ENCODE measurements around the gene EPB41L2.
"Not testable (repeated sequence)": the region's sequence is repeated elsewhere in the genome, so short reads cannot be mapped to it uniquely, and the experiment has no call there.

Gene EPB41L2

DNA sequence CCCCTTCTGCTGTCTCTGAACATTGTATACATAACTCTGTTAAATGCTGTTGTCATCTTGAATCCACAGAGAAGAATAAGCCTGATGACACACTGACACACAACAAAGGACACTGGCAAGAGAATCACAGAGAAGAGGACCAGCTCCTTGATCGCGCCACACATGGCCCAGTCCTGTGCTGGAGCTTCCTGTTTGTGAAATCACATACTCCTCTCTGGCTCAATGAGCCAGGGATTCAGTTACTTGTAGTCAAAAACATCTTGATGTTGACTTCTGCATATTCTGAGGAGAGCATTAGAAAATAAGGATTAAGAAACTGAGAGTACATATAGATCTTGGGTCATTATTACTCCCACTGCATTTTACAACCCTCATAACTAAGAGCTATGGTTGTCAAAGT lies 100.1 kb downstream of the EPB41L2 start:
- no peak for TF ChIP-seq POLR2A (IDR thresholded peaks at IDR 0.05; ENCODE audit: low read depth, low read length)
- DNase-seq (ENCODE audit: insufficient read length, low spot score) (no peak), FAIRE-seq (no peak)

DNA sequence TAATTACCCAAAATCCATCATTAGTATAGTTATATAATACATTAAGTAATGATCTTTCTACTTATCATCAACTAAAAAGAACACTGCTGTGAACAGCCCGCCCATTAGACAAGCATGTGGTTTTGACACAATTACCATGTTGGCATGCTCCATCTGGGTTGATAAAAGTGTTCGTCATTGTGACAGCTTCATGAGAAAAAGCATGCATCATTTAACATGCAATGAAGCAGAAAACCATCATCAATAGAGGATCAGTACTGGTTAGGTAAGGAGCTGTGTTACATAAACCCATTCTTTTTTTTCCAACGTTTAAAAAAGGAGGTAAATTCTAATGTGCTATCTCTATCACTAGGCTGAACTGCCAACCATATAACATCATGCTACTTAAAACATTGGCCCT lies 101.9 kb downstream of the EPB41L2 start:
- FAIRE-seq: no peak
- TF ChIP-seq POLR2A (IDR thresholded peaks at IDR 0.05; ENCODE audit: low read depth, low read length): no peak

DNA sequence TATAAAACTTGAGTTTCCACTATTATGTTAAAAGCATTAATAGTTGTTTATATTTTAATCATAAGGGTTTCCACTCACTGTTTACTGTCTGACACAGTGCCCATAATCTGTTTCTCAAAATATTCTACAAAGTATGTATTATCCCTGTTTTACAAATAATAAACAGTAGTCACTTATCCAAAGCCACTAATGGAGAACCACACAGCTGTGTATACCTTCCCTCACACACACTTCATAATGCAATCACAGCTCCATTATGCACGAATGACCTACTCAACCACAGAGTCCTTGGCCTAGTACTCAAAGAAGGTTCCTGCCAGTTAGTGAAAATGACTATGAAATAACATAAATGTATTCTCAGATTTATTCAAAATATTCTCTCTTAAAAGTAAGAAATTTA lies 103.1 kb downstream of the EPB41L2 start:
- no peak for DNase-seq (ENCODE audit: insufficient read length, low spot score)
- FAIRE-seq: no peak
- no peak for TF ChIP-seq POLR2A (IDR thresholded peaks at IDR 0.05; ENCODE audit: low read depth, low read length)

More for the DNA sequence above, 101.9 kb downstream of the EPB41L2 start:
- no peak for DNase-seq (ENCODE audit: insufficient read length, low spot score)

DNA sequence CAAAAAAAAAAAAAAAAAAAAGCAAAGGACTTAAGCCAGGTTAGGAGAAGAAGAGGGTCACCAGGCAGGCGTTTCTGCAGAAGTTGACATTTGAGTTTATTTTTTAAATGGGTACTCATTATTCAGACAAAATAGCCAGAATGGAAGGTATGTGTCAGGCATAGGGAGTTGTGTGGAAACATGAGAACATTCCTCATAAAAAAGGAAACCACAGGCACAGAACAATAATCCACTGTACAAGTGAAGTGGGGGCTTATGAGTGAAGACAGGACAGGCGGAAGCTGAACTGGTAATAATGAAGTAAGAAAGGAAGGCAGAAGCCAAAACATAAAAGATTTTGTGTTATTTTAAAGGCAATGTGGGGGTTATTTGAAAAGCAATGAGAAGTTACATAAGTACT lies 104.6 kb downstream of the EPB41L2 start:
- DNase-seq (ENCODE audit: insufficient read length, low spot score): no peak
- no peak for TF ChIP-seq POLR2A (IDR thresholded peaks at IDR 0.05; ENCODE audit: low read depth, low read length)
- FAIRE-seq: no peak

DNA sequence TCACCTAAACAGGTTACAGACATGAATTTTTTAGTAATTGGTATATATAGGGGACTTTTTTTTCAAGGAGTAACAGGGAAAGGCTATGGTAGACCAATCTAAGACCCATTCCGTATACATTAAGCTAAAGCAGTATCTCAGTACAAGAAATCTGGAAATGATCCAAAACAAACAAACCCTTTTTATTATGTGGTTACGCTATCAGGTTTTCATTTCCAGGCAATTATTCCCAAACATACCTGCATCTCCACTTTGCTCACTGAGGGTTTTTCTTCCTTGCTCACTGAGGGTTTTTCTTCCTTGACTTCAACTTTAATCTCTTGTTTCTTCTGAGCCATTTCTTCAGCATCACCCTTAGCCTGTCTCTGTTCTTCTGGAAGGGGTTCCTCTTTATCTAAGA lies 107.3 kb downstream of the EPB41L2 start:
- no peak for FAIRE-seq
- TF ChIP-seq POLR2A (IDR thresholded peaks at IDR 0.05; ENCODE audit: low read depth, low read length): no peak
- DNase-seq (ENCODE audit: insufficient read length, low spot score): no peak

GRCh38 chr6:130949553-130949952 lies 113.5 kb downstream of the EPB41L2 start:
- DNase-seq (ENCODE audit: insufficient read length, low spot score) (no peak), FAIRE-seq (no peak)
- no peak for TF ChIP-seq POLR2A (IDR thresholded peaks at IDR 0.05; ENCODE audit: low read depth, low read length)

- no peak for FAIRE-seq
- no peak for DNase-seq (ENCODE audit: insufficient read length, low spot score)
- TF ChIP-seq POLR2A (IDR thresholded peaks at IDR 0.05; ENCODE audit: low read depth, low read length): no peak
Measured at GRCh38 chr6:130947464-130947863, 115.6 kb downstream of the EPB41L2 start.

- no peak for TF ChIP-seq POLR2A (IDR thresholded peaks at IDR 0.05; ENCODE audit: low read depth, low read length)
- DNase-seq (ENCODE audit: insufficient read length, low spot score) (no peak), FAIRE-seq (no peak)
Measured at GRCh38 chr6:130946076-130946475, 117.0 kb downstream of the EPB41L2 start.

- DNase-seq (ENCODE audit: insufficient read length, low spot score): no peak
- peak; percentile 15 for FAIRE-seq
- TF ChIP-seq POLR2A (IDR thresholded peaks at IDR 0.05; ENCODE audit: low read depth, low read length): no peak
Measured at GRCh38 chr6:130945401-130945919, 117.6 kb downstream of the EPB41L2 start.

GRCh38 chr6:130944486-130944885 lies 118.6 kb downstream of the EPB41L2 start:
- DNase-seq (ENCODE audit: insufficient read length, low spot score) (no peak), FAIRE-seq (no peak)
- TF ChIP-seq POLR2A (IDR thresholded peaks at IDR 0.05; ENCODE audit: low read depth, low read length): no peak

GRCh38 chr6:130943738-130944137 lies 119.3 kb downstream of the EPB41L2 start:
- TF ChIP-seq POLR2A (IDR thresholded peaks at IDR 0.05; ENCODE audit: low read depth, low read length): no peak
- FAIRE-seq (no peak), DNase-seq (ENCODE audit: insufficient read length, low spot score) (no peak)

DNA sequence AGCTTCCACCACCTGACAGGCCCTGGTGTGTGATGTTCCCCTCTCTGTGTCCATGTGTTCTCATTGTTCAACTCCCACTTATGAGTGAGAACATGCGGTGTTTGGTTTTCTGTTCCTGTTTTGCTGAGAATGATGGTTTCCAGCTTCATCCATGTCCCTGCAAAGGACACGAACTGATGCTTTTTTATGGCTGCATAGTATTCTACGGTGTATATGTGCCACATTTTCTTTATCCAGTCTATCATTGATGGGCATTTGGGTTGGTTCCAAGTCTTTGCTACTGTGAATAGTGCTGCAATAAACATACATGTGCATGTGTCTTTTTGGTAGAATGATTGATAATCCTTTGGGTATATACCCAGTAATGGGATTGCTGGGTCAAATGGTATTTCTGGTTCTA lies 120.3 kb downstream of the EPB41L2 start:
- DNase-seq (ENCODE audit: insufficient read length, low spot score); FAIRE-seq: not testable (repeated sequence)

- DNase-seq (ENCODE audit: insufficient read length, low spot score) (peak; percentile 35), FAIRE-seq (peak; percentile 66)
- no peak for TF ChIP-seq POLR2A (IDR thresholded peaks at IDR 0.05; ENCODE audit: low read depth, low read length)
Measured at GRCh38 chr6:130937942-130938604, 125.0 kb downstream of the EPB41L2 start.

DNA sequence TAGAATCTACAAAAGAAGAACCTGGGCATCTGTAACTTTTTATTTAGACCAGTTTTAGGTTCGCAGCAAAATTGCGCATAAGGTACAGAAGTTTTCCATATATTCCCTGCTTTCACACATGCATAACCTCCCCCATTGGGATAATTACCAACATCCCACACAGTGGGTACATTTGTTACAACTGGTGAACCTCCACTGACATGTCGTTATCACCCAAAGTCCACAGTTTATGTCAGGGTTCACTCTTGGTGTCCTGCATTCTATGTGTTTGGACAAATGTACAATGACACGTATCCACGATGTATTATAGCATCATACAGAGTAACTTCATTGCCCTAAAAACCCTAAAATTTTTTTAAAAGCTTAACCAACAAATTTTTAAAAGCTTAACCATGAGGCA lies 126.1 kb downstream of the EPB41L2 start:
- no peak for FAIRE-seq
- TF ChIP-seq POLR2A (IDR thresholded peaks at IDR 0.05; ENCODE audit: low read depth, low read length): no peak
- DNase-seq (ENCODE audit: insufficient read length, low spot score): no peak

DNA sequence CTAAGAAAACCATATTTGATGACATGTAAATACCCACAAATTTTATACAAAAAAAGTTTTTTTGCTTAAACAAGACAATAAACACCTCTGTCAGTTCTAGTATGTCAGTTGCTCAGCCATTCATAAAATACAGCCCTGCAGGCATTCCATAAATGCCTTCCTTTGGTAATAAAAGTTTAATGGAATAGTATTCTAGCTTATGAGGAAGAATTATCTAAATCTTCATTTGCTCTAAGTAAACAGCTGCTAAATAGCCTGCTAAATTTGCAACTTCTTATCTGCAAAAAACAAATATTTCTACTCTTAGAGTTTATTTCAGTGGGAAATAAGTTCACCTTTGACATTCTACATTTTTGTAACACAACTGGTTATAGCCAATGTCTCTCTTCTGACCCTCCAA lies 127.1 kb downstream of the EPB41L2 start:
- FAIRE-seq: no peak
- TF ChIP-seq POLR2A (IDR thresholded peaks at IDR 0.05; ENCODE audit: low read depth, low read length): no peak
- no peak for DNase-seq (ENCODE audit: insufficient read length, low spot score)
